CD4-positive, alpha-beta T cell treated with Interleukin-1 beta for 1 hour (primary cell): ENCODE measurements around the gene MAZ.

Source experiments
- DNase-seq, 2 donors: peaks; one replicate each; pipeline ENCODE4 v3.0.0-alpha.2; 2020 to 2022

MAZ gene

GRCh38 chr16:29858149-29858849, 52.0 kb downstream of the MAZ start:
- no peak for DNase-seq

- DNase-seq, result no peak
Measured at GRCh38 chr16:29858974-29859373, 52.6 kb downstream of the MAZ start.

DNA sequence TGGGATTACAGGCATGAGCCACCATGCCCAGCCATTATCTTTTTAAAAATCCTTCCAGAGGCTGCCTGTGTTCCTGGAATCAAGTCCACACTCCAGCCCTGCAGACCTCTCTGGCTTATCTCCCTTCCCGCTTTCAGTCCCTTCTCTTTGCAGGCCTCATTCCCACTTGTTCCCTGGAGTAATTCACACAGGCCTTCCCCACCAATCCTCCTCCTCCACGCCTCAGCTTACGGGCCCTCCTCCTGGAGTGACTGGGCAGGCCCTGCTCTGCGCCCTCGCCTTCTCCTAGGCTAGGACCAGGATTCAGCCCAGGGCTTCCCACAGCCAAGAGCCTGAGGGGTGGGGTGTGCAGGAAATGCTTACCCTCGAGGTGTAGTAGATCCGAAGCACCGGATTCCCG, 53.9 kb downstream of the MAZ start:
- no peak for DNase-seq
